Astrocyte (in vitro differentiated cells and primary cell): ENCODE data around the gene SREBF2.

Source experiments
- CTCF ChIP-seq: IDR thresholded peaks from 2 replicates; pipeline ENCODE4 v1.5.1; 2011; ENCODE audit warnings: low read depth, mild to moderate bottlenecking, inconsistent platforms, low read length, moderate library complexity; ENCODE audit not compliant: insufficient read depth
- EZH2 ChIP-seq: IDR thresholded peaks from 2 replicates; pipeline ENCODE4 v1.6.1; 2012; ENCODE audit warnings: mild to moderate bottlenecking, low read length, inconsistent platforms; ENCODE audit not compliant: insufficient read depth

DNA sequence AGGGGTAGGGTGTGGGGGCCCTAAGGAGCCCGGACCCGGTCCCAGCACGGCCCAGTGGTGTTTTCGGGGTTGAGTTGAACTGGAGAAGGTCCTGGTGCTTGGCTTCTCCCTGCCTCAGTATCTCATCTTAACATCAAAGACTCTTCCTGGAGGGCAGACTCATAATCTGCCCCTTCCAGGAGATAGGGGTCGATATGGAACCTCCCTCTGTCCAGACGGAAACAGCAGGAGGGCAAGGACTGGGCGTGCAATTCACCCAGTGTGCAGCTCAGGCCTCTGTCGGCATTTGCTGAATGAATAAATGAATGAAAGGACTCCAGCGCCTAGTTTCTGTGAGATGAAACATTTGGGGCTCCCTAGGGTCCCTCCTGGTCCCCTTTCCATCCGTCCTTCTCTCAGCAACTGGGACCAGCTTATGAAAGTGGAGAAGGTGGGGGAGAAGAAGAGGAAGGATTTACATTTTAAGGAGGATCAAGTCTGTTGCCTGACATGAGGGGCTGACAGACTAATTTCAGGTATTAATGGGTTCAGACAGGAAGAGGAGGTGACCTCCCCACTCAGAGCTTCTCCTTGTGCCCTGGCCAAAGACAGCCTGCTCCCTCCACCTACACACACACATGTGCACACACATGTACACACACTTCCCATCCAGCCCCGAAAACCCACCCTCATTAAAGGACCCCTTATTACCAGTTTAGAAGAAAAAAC, 83.0 kb downstream of the SREBF2 start:
- TF ChIP-seq CTCF = no peak
- peak; percentile 61 for TF ChIP-seq EZH2
